ENCODE measurements around the gene FOXP4. TPM values are rescaled to one million over a fixed set of nuclear protein-coding genes. Genes with fewer than 3 reads are reported as not detected.

The FOXP4 gene
- total RNA-seq, 1 donor from 2014 or later = 137 TPM

GRCh38 chr6:41638002-41638934 lies 92.1 kb downstream of the FOXP4 start, which contains the start of gene MDFI:
MDFI (plus strand) TSS chr6:41638468; CDS start chr6:41638750, 282 bp downstream.
- DNase-seq (ENCODE audit: low spot score, unreplicated experiment) = peak; percentile 26
- Mint-ChIP-seq H3K27me3 (peaks cover 36% of the 10 kb centered on the region), H3K9me3 (ENCODE audit: low read depth) (no peaks in the 10 kb centered on the region), H3K4me3 (ENCODE audit: low read depth) (peak within 1 kb of the TSS; percentile 83), H3K36me3 (ENCODE audit: insufficient read depth) (peaks cover 6% of the 10 kb centered on the region), H3K27ac (peak within 1 kb of the TSS; percentile 91), H3K4me1 (ENCODE audit: low read depth) (peaks cover 18% of the 10 kb centered on the region)
- no peak for TF ChIP-seq CTCF (IDR thresholded peaks at IDR 0.05; ENCODE audit: unreplicated experiment)

GRCh38 chr6:41638935-41639808 lies 93.0 kb downstream of the FOXP4 start:
- H3K27ac Mint-ChIP-seq = peak overlapping the region; percentile 47
- TF ChIP-seq CTCF (IDR thresholded peaks at IDR 0.05; ENCODE audit: unreplicated experiment) = no peak
- peaks cover 6% of the 10 kb centered on the region for H3K36me3 Mint-ChIP-seq (ENCODE audit: insufficient read depth)
- H3K4me3 Mint-ChIP-seq (ENCODE audit: low read depth) = peak overlapping the region; percentile 83
- peaks cover 32% of the 10 kb centered on the region for H3K27me3 Mint-ChIP-seq
- H3K4me1 Mint-ChIP-seq (ENCODE audit: low read depth) = peaks cover 19% of the 10 kb centered on the region
- DNase-seq (ENCODE audit: low spot score, unreplicated experiment) = no peak
- H3K9me3 Mint-ChIP-seq (ENCODE audit: low read depth) = no peaks in the 10 kb centered on the region

DNA sequence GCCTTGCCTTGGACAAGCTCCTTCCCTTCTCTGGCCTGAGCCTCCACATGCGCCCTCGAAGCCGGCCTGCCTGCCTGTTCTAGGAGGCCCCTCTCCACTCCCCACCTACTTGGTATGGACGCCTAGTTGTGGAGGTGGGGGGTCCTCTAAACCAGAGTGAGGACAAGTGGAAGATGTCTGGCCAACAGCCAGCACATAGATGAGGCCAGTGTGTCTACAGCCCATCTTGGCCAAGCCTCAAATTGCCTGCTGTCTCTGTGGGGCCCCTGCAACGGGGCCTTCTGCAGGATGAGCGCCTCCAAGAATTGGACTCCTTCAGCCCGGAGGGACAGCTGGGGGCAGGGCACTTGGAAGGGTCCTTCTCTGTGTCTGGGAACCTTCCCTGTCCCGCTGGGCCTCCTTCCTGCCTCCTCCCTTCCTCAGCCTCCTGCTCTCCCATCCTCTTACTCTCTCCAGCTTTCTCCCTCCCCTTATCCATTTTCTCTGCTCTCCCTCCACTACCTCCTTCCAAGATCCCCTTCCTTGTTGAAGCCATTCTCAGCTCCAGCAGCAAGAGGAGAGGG lies 93.7 kb downstream of the FOXP4 start:
- Mint-ChIP-seq H3K9me3 (ENCODE audit: low read depth) (no peaks in the 10 kb centered on the region), H3K36me3 (ENCODE audit: insufficient read depth) (peaks cover 6% of the 10 kb centered on the region), H3K4me3 (ENCODE audit: low read depth) (peak overlapping the region; percentile 83), H3K27me3 (peaks cover 25% of the 10 kb centered on the region), H3K4me1 (ENCODE audit: low read depth) (peaks cover 24% of the 10 kb centered on the region), H3K27ac (peak overlapping the region; percentile 47)
- no peak for DNase-seq (ENCODE audit: low spot score, unreplicated experiment)
- TF ChIP-seq CTCF (IDR thresholded peaks at IDR 0.05; ENCODE audit: unreplicated experiment) = no peak

DNA sequence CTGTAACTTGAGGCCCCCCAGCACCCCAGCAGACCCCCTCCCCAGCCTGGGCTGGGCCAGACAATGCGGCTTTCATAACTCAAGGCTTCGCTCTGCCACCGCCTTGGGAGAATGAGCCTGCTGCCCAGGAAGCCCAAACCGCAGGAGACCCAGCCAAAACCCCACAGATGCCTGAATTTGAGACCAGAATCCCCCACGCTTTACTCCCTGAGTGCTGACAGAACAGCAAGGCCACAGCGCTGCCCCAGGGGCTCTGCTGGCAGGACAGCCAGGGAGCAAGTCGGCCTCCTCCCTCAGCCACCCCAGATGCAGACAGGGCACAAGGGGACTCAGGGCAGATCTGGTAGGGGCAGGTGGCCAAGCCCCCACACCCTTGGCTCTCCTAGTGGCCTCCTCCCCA lies 94.2 kb downstream of the FOXP4 start:
- H3K27ac Mint-ChIP-seq = no peak overlapping the region
- H3K9me3 Mint-ChIP-seq (ENCODE audit: low read depth) = no peaks in the 10 kb centered on the region
- peaks cover 6% of the 10 kb centered on the region for H3K36me3 Mint-ChIP-seq (ENCODE audit: insufficient read depth)
- peak overlapping the region; percentile 83 for H3K4me3 Mint-ChIP-seq (ENCODE audit: low read depth)
- TF ChIP-seq CTCF (IDR thresholded peaks at IDR 0.05; ENCODE audit: unreplicated experiment) = no peak
- no peak for DNase-seq (ENCODE audit: low spot score, unreplicated experiment)
- peaks cover 20% of the 10 kb centered on the region for H3K27me3 Mint-ChIP-seq
- peaks cover 26% of the 10 kb centered on the region for H3K4me1 Mint-ChIP-seq (ENCODE audit: low read depth)
